Left ventricle myocardium inferior (tissue), 1 donor: ENCODE measurements around the gene RRP1. TPM values are rescaled to one million over a fixed set of nuclear protein-coding genes. Genes with fewer than 3 reads are reported as not detected.

Source experiments
- DNase-seq: peaks from one replicate; pipeline ENCODE4 v3.0.0-alpha.2; 2020
- H3K27ac ChIP-seq: fragments of 200-600 bp; replicated peaks from 2 replicates; pipeline ENCODE4 v1.8.0; 2021
- H3K27me3 ChIP-seq: fragments of 200-600 bp; 2 replicates; pipeline ENCODE4 v1.8.0; 2021; ENCODE audit warnings: low read depth
- H3K36me3 ChIP-seq: fragments of 200-600 bp; 2 replicates; pipeline ENCODE4 v1.8.0; 2021
- H3K4me1 ChIP-seq: fragments of 200-600 bp; 2 replicates; pipeline ENCODE4 v1.8.0; 2021
- H3K4me3 ChIP-seq: fragments of 200-600 bp; 2 replicates; pipeline ENCODE4 v1.8.0; 2021; ENCODE audit warnings: mild to moderate bottlenecking, moderate library complexity
- H3K9me3 ChIP-seq: fragments of 200-600 bp; replicated peaks from 2 replicates; pipeline ENCODE4 v1.8.0; 2021
- intact Hi-C: fragments of 100-400 bp; cut with micrococcal nuclease; formaldehyde crosslinking; loops from one replicate; pipeline ENCODE4 v1.11.0; 2022
- total RNA-seq: library from RNA; stranded (reverse); fragmentation: NEBNext Ultra II Directional; extraction: Animal tissue kit (Norgen Biotek cat#: 25700); gene quantifications from one replicate; pipeline ENCODE4 v1.2.1, GENCODE V29; 2021
- TF ChIP-seq, protein P1 (sequence below): fragments of 200-600 bp; IDR thresholded peaks from 2 replicates; pipeline ENCODE4 v1.8.0; 2021; ENCODE audit warnings: antibody characterized with exemption, mild to moderate bottlenecking, borderline replicate concordance
- donor health status: DM: no; HTN: yes; CAD: no; lungs with severe emphysema.

RRP1 gene
- total RNA-seq, 1 donor from 2014 or later, result 8.5 TPM

DNA sequence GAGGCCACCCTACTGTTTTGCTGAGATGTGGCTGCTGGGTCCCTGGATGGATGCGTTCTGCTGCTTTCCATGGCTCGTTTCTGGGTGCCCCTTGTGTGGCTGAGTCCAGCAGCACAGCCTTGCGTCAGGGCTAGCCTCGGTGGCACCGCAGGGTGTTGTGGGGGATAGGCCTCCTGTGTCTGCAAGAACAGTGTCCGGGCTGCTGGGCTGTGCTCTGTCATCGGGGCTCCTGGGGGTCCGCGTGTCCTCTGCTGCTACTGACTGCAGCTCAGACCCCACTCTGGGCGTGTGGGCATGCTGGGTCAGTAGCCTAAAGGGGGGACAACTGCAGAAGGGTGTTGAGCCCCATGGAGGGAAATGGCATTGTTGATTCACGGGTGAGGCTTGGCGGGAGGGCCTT is 4.9 kb downstream of the RRP1 start:
- Histone ChIP-seq H3K27me3 (no peaks in the 10 kb centered on the region), H3K9me3 (no peaks in the 10 kb centered on the region), H3K4me3 (no peak overlapping the region), H3K36me3 (peaks cover 78% of the 10 kb centered on the region), H3K27ac (no peak overlapping the region), H3K4me1 (peaks cover 18% of the 10 kb centered on the region)
- TF ChIP-seq, protein P1, sequence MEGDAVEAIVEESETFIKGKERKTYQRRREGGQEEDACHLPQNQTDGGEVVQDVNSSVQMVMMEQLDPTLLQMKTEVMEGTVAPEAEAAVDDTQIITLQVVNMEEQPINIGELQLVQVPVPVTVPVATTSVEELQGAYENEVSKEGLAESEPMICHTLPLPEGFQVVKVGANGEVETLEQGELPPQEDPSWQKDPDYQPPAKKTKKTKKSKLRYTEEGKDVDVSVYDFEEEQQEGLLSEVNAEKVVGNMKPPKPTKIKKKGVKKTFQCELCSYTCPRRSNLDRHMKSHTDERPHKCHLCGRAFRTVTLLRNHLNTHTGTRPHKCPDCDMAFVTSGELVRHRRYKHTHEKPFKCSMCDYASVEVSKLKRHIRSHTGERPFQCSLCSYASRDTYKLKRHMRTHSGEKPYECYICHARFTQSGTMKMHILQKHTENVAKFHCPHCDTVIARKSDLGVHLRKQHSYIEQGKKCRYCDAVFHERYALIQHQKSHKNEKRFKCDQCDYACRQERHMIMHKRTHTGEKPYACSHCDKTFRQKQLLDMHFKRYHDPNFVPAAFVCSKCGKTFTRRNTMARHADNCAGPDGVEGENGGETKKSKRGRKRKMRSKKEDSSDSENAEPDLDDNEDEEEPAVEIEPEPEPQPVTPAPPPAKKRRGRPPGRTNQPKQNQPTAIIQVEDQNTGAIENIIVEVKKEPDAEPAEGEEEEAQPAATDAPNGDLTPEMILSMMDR, result no peak
- intact Hi-C loops, result no loop called here
- no peak for DNase-seq

DNA sequence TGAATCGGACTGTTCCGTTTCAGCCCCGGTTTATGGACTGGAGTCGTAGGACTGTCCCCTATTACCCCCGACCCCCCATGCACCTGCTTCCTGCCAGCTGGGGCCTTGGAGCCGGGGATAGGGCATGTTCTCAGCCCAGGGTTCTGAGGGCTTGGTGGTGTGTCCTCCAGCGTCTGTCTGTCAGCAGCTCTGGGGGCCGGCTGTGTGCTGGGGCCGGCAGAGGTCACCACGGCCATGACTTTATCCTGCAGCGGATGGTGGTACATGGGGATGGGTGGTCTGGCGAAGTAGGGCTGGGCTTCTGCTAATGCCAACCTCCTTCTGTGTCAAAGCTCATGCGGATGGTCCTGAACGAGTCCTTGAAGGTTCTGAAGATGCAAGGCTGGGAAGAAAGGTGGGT is 5.5 kb downstream of the RRP1 start:
- Histone ChIP-seq H3K9me3 (no peaks in the 10 kb centered on the region), H3K27me3 (no peaks in the 10 kb centered on the region), H3K27ac (no peak overlapping the region), H3K4me1 (peaks cover 13% of the 10 kb centered on the region), H3K4me3 (no peak overlapping the region), H3K36me3 (peaks cover 84% of the 10 kb centered on the region)
- TF ChIP-seq, protein P1, result no peak
- intact Hi-C loops, result no loop called here
- DNase-seq, result no peak

DNA sequence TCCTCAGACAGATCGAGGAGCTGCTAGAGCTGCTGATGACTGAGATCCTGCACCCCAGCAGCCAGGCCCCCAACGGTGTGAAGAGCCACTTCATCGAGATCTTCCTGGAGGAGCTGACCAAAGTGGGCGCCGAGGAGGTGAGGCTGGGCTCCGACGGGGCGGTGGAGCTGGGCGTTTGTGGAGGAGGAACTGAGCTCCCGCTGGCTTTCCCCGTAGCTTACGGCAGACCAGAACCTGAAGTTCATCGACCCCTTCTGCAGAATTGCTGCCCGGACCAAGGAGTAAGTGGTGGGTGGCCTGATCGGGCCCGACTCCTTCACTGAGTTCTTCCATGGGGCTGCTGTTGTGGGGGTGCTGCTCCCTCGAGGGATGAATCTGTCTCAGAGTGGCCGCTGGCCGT is 8.0 kb downstream of the RRP1 start:
- H3K4me3 ChIP-seq, result no peak overlapping the region
- no peaks in the 10 kb centered on the region for H3K4me1 ChIP-seq
- H3K27me3 ChIP-seq, result no peaks in the 10 kb centered on the region
- no peak overlapping the region for H3K27ac ChIP-seq
- TF ChIP-seq, protein P1, result no peak
- peaks cover 97% of the 10 kb centered on the region for H3K36me3 ChIP-seq
- intact Hi-C loops, result no loop called here
- H3K9me3 ChIP-seq, result no peaks in the 10 kb centered on the region
- no peak for DNase-seq

DNA sequence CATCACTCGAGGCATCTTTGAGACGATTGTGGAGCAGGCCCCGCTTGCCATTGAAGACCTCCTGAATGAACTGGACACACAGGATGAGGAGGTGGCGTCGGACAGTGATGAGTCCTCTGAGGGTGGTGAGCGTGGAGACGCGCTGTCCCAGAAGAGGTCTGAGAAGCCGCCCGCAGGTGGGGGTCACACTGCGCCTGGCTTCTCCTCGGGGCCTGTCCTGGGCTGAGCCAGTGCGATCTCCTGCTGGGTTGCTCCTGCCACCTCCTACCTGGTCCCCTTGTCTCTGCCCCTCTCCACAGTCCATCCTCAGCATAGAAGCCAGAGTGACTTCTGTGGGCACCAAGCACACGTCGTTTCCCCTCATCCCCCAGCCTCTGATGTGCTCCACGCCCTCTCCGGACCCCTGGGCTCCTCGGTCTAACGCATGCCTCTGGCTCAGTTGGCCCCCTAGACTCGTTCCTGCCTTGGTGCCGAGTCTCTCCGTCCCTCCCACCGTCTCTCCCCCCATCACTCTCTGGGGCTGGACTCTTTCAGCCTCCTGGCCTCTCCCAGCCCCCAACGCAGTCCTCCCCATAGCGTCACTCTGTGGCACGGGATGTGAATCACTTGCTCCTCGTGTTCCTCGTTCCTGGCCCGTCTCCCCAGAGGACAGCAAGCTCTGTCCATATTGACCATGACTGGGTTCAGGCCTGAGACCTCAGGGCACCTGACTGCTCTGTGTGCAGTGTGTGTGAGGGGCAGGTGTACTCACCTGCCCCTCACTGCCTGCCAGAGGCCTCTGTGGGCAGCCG is 8.7 kb downstream of the RRP1 start:
- H3K27ac ChIP-seq, result no peak overlapping the region
- TF ChIP-seq, protein P1, result no peak
- H3K9me3 ChIP-seq, result no peaks in the 10 kb centered on the region
- peaks cover 97% of the 10 kb centered on the region for H3K36me3 ChIP-seq
- H3K4me3 ChIP-seq, result no peak overlapping the region
- intact Hi-C loops, result no loop called here
- no peaks in the 10 kb centered on the region for H3K4me1 ChIP-seq
- no peak for DNase-seq
- no peaks in the 10 kb centered on the region for H3K27me3 ChIP-seq

DNA sequence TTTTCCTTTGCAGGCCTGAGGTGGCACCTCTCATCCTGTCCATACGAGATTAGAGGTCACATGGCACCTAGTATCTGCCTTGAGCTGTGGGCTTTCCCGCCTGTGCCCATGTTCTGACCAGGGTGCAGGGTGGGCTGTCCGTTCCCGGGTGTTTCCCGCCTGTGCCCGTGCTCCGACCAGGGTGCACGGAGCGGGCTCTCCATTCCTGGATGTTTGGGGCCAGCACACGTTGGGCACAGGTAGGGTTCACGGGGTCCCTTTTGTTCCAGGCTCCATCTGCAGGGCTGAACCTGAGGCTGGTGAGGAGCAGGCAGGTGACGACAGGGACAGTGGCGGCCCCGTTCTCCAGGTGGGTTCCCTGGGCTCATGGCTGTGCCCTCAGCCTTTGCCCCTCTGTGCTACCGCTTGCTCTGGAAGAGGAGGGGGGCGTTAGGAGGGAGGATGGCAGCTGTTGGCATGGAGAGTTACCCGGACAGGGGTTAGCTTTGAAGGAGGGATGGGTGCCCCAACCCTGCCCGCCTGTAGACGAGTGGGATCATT is 10.0 kb downstream of the RRP1 start:
- Histone ChIP-seq H3K4me3 (no peak overlapping the region), H3K36me3 (peaks cover 97% of the 10 kb centered on the region), H3K9me3 (no peaks in the 10 kb centered on the region), H3K27me3 (no peaks in the 10 kb centered on the region), H3K4me1 (no peaks in the 10 kb centered on the region), H3K27ac (no peak overlapping the region)
- TF ChIP-seq, protein P1, result no peak
- DNase-seq, result no peak
- intact Hi-C loops, result no loop called here
